Thymus (tissue), 11 donors: ENCODE data around the gene SFSWAP. TPM values are rescaled to one million over a fixed set of nuclear protein-coding genes. Genes with fewer than 3 reads are reported as not detected.

Experiments
- DNase-seq, 9 donors: peaks; one replicate each; pipeline ENCODE4 v3.0.0-alpha.2; 2013; ENCODE audit warnings: low spot score in 9 of 9, low read depth in 6 of 9, missing footprints in 1 of 9
- H3K27ac ChIP-seq, 2 donors: one replicate each; pipeline ENCODE4 v1.5.1; 2013; ENCODE audit warnings: control low read depth in 1 of 2, low read depth in 1 of 2, low read length in 1 of 2, mild to moderate bottlenecking in 1 of 2, moderate library complexity in 1 of 2
- H3K27me3 ChIP-seq, 2 donors: one replicate each; pipeline ENCODE4 v1.5.1; 2013; ENCODE audit warnings: low read length in 1 of 2; ENCODE audit not compliant: control insufficient read depth in 2 of 2, insufficient read depth in 1 of 2
- H3K36me3 ChIP-seq, 2 donors: one replicate each; pipeline ENCODE4 v1.5.1; 2013; ENCODE audit warnings: low read length in 1 of 2, mild to moderate bottlenecking in 1 of 2, moderate library complexity in 1 of 2; ENCODE audit not compliant: control insufficient read depth in 2 of 2, insufficient read depth in 2 of 2
- H3K4me1 ChIP-seq, 2 donors: one replicate each; pipeline ENCODE4 v1.5.1; 2013; ENCODE audit warnings: low read length in 2 of 2; ENCODE audit not compliant: control insufficient read depth in 2 of 2, insufficient read depth in 2 of 2
- H3K4me3 ChIP-seq, 2 donors: one replicate each; pipeline ENCODE4 v1.5.1; 2013; ENCODE audit warnings: low read length in 2 of 2, control low read depth in 1 of 2, mild to moderate bottlenecking in 1 of 2
- H3K9me3 ChIP-seq, 2 donors: one replicate each; pipeline ENCODE4 v1.5.1; 2013; ENCODE audit warnings: low read length in 1 of 2, mild to moderate bottlenecking in 1 of 2; ENCODE audit not compliant: control insufficient read depth in 2 of 2, insufficient read depth in 1 of 2
- WGBS: extraction: QIAGEN DNeasy Blood & Tissue Kit; methylation state at CpG from one replicate; pipeline ENCODE4 v1.1.7; 2013; 5-methylcytosine and 5-hydroxymethylcytosine counted together
- polyA plus RNA-seq: library from polyadenylated mRNA; stranded (reverse); fragments of 200-250 nt; gene quantifications from one replicate; pipeline ENCODE4 v1.2.3, GENCODE V29; 2013
- total RNA-seq: library from RNA; stranded (reverse); fragments of 120-200 nt; gene quantifications from one replicate; pipeline ENCODE4 v1.2.4, GENCODE V29; 2013
- donor health status: healthy.

SFSWAP gene
- total and polyA plus RNA-seq, 2 donors, result 19.5 to 39.6 TPM

GRCh38 chr12:131723532-131723931, 12.6 kb downstream of the SFSWAP start:
- WGBS, result 97% methylated on average over 5 of the region's 5 CpGs
- no peaks in the 10 kb centered on the region for H3K4me1 ChIP-seq
- H3K9me3 ChIP-seq, result no peaks in the 10 kb centered on the region
- H3K4me3 ChIP-seq, result no peak overlapping the region
- H3K27me3 ChIP-seq, result no peaks in the 10 kb centered on the region
- no peak for DNase-seq
- H3K27ac ChIP-seq, result no peak overlapping the region
- peaks cover 68 to 79% of the 10 kb centered on the region in 2 donors for H3K36me3 ChIP-seq

- no peaks in the 10 kb centered on the region for H3K4me1 ChIP-seq
- H3K36me3 ChIP-seq, result peaks cover 68 to 78% of the 10 kb centered on the region in 2 donors
- H3K27me3 ChIP-seq, result no peaks in the 10 kb centered on the region
- H3K4me3 ChIP-seq, result no peak overlapping the region
- WGBS, result 64% methylated on average over 2 of the region's 2 CpGs
- no peak overlapping the region for H3K27ac ChIP-seq
- DNase-seq, result no peak
- no peaks in the 10 kb centered on the region for H3K9me3 ChIP-seq
Measured at GRCh38 chr12:131724534-131724933, 13.6 kb downstream of the SFSWAP start.

GRCh38 chr12:131725503-131725902, 14.6 kb downstream of the SFSWAP start:
- Histone ChIP-seq H3K4me1 (no peaks in the 10 kb centered on the region), H3K36me3 (peaks cover 68 to 78% of the 10 kb centered on the region in 2 donors), H3K27ac (no peak overlapping the region), H3K9me3 (no peaks in the 10 kb centered on the region), H3K4me3 (no peak overlapping the region), H3K27me3 (no peaks in the 10 kb centered on the region)
- WGBS, result 96% methylated on average over 11 of the region's 11 CpGs
- DNase-seq, result no peak

- Histone ChIP-seq H3K9me3 (no peaks in the 10 kb centered on the region), H3K27me3 (no peaks in the 10 kb centered on the region), H3K4me1 (no peaks in the 10 kb centered on the region), H3K4me3 (no peak overlapping the region), H3K36me3 (peaks cover 75 to 84% of the 10 kb centered on the region in 2 donors), H3K27ac (no peak overlapping the region)
- 97% methylated on average over 8 of the region's 8 CpGs for WGBS
- no peak for DNase-seq
Measured at GRCh38 chr12:131728720-131729119, 17.8 kb downstream of the SFSWAP start.

- H3K27me3 ChIP-seq, result no peaks in the 10 kb centered on the region
Measured at GRCh38 chr12:131729254-131729955, 18.5 kb downstream of the SFSWAP start.

GRCh38 chr12:131732996-131733615, 22.2 kb downstream of the SFSWAP start:
- no peaks in the 10 kb centered on the region for H3K4me1 ChIP-seq

More at GRCh38 chr12:131729254-131729955, 18.5 kb downstream of the SFSWAP start:
- WGBS, result 85% methylated on average over 9 of the region's 9 CpGs
- H3K4me3 ChIP-seq, result no peak overlapping the region
- no peaks in the 10 kb centered on the region for H3K9me3 ChIP-seq
- DNase-seq, result no peak
- no peaks in the 10 kb centered on the region for H3K4me1 ChIP-seq
- H3K27ac ChIP-seq, result no peak overlapping the region
- peaks cover 82 to 91% of the 10 kb centered on the region in 2 donors for H3K36me3 ChIP-seq

GRCh38 chr12:131733874-131734273, 23.0 kb downstream of the SFSWAP start:
- H3K27me3 ChIP-seq, result no peaks in the 10 kb centered on the region
- H3K9me3 ChIP-seq, result no peaks in the 10 kb centered on the region
- DNase-seq, result no peak
- no peaks in the 10 kb centered on the region for H3K4me1 ChIP-seq
- no peak overlapping the region for H3K27ac ChIP-seq
- H3K36me3 ChIP-seq, result peaks cover 73 to 75% of the 10 kb centered on the region in 2 donors
- no peak overlapping the region for H3K4me3 ChIP-seq
- 94% methylated on average over 10 of the region's 10 CpGs for WGBS

More at GRCh38 chr12:131732996-131733615, 22.2 kb downstream of the SFSWAP start:
- DNase-seq, result no peak
- H3K27me3 ChIP-seq, result no peaks in the 10 kb centered on the region
- no peaks in the 10 kb centered on the region for H3K9me3 ChIP-seq
- peaks cover 79 to 82% of the 10 kb centered on the region in 2 donors for H3K36me3 ChIP-seq
- WGBS, result 96% methylated on average over 21 of the region's 21 CpGs
- H3K4me3 ChIP-seq, result no peak overlapping the region
- H3K27ac ChIP-seq, result no peak overlapping the region

- no peaks in the 10 kb centered on the region for H3K9me3 ChIP-seq
- no peak for DNase-seq
- H3K27me3 ChIP-seq, result no peaks in the 10 kb centered on the region
- WGBS, result 95% methylated on average over 30 of the region's 30 CpGs
- H3K4me3 ChIP-seq, result no peak overlapping the region
- H3K36me3 ChIP-seq, result peaks cover 68 to 71% of the 10 kb centered on the region in 2 donors
- no peaks in the 10 kb centered on the region for H3K4me1 ChIP-seq
- peak overlapping the region in 1 of 2 donors; percentile 46 for H3K27ac ChIP-seq
Measured at GRCh38 chr12:131734336-131735152, 23.7 kb downstream of the SFSWAP start.

GRCh38 chr12:131735153-131735456, 24.2 kb downstream of the SFSWAP start:
- H3K4me1 ChIP-seq, result no peaks in the 10 kb centered on the region
- no peaks in the 10 kb centered on the region for H3K9me3 ChIP-seq
- 91% methylated on average over 10 of the region's 10 CpGs for WGBS
- H3K27ac ChIP-seq, result no peak overlapping the region
- no peaks in the 10 kb centered on the region for H3K27me3 ChIP-seq
- no peak for DNase-seq
- no peak overlapping the region for H3K4me3 ChIP-seq
- H3K36me3 ChIP-seq, result peaks cover 63 to 69% of the 10 kb centered on the region in 2 donors
